T1000 (cell line): Measurements from ENCODE around the gene HLA-DQA2.
"Not testable (repeated sequence)": the region's sequence is repeated elsewhere in the genome, so short reads cannot be mapped to it uniquely, and the experiment has no call there.

Source experiments
- DNase-seq: peaks from one replicate; lab custom pipeline; 2025; ENCODE audit warnings: mixed read lengths; lab: John Stamatoyannopoulos, UW

HLA-DQA2 gene

DNA sequence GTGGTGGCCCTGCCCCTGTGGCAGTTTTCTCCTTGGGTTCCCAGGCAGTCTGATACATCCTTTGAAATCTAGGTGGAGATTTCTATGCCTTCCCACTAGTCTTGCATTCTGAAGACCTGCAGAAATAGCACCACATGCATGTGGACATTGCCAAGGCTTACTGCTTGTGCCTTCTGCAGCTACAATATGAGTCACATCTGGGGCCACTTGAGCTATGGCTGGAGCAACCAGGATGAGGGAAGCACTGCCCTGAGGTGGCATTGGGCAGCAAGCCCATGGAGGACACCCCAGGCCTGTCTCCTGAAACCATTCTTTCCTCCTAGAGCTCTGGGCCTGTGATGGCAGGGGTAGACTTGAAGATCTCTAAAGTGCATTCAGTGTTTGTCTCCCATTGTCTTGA is 37.8 kb downstream of the HLA-DQA2 start:
- no peak for DNase-seq

DNA sequence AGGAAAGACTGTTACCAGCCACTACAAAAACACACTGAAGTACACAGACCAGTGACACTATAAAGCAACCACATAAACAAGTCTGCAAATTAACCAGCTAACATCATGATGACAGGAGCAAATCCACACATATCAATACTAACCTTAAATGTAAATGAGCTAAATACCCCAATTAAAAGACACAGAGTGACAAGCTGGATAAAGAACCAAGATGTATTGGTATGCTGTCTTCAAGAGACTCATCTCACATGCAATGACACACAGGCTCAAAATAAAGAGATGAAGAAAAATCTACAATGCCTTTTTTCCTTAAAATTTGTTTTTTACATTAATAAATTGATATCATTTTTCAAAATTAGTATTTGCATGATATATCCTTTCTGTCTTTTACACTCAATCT is 41.7 kb downstream of the HLA-DQA2 start:
- not testable (repeated sequence) for DNase-seq

DNA sequence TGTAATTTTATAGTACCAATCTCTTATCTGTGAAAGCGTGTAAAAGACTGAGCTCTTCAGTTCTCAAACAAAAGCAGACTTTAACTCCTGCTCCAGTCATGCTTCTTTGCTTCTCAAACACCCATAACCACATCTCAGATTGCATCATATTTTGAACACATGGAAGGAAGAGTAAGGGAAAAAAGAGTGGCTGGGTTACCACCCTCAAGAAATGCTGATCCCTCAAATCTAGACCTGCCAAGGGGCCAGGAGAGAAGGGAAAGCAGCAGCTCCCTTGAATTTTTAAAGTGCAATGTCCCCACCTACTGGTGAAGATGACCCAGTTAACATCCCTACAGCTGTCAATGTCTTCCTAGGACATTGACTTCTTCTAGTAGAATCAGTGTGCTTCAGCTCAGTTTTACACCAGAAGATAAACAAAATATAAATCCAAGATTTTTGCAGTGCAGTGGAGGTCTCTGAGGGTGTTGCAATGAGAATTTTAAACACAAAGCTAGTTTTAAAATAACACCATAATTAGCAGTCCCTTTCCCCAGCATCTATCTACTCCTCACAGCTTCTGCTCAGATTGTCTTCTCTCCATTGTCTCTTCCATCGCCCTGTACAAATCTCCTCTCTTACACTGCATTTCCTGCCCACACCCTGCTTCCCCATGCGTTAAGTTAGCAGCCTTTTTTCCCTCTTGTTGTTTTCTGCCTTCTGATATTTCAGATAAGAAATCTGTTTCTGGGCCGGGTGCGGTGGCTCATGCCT is 44.8 kb downstream of the HLA-DQA2 start:
- DNase-seq, result no peak

DNA sequence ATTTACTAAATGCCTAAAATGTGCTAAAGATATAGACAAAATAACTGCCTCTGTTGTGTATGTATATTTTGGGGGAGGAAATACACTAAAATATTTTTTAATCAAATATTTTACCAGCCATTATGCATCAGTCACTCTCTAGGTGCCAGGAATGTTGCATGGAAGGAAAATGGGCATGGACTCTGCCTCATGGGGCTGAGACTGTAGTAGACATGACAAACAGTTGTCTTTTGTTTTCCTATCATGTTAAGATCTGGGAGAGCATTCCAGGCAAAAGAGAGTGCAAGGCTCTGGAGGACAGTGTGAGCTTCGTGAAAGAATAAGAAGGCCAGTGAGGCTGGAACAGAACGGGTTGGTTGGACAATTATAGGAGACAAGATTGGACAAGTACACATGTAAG is 49.1 kb downstream of the HLA-DQA2 start:
- no peak for DNase-seq

DNA sequence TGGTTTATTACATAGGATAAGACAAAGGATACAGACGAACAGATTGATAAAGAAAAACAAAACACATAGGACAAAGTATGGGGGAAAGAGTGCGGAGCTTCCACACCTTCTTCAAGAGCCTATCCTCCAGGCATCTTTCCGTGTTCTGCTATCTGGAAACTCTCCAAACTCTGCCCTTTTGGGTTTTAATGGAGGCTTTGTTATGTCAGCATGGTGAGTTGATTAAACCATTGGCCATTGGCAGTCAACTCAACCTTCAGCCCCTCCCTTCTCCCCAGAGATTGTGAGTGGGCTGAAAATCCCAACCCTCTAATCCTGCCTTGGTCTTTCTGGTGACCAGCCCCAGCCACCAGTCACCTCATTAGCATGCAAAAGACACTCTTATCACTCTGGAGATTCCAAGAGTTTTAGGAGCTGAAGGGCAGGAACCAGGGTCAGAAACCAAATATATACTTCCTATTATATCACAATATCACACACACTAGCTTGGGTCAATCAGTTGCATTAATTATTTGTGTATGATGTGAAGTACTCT is 51.8 kb downstream of the HLA-DQA2 start:
- no peak for DNase-seq

DNA sequence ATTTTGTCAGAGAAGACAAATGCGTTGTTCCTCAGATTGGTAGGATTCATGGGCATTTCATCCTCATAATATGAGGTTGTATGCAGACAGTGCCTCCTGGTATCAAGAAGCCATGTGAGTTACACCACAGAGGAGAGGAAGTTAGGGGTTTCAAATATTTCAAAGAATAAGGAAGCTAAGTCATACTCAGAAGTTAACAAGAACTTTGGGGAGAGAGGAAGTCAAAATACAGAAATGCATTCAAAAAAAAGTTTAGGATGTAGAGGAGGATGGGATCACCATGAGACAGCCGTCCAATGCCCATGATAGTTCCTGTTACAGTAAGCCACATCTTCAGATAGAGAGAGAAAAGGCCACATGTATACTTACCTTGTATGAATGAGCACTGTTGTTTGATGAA is 53.3 kb downstream of the HLA-DQA2 start:
- no peak for DNase-seq
